ENCODE measurements around the gene EMILIN2.

EMILIN2 gene

GRCh38 chr18:2952605-2953004 lies 105.8 kb downstream of the EMILIN2 start:
- DNase-seq (ENCODE audit: low read depth in 2 of 2, low spot score in 1 of 2) = no peak

- no peak for DNase-seq (ENCODE audit: low read depth in 2 of 2, low spot score in 1 of 2)
These were observed 107.3 kb downstream of the EMILIN2 start for GRCh38 chr18:2953935-2954653.

- no peak for DNase-seq (ENCODE audit: low read depth in 2 of 2, low spot score in 1 of 2)
These were observed 108.3 kb downstream of the EMILIN2 start for GRCh38 chr18:2954869-2955645.

GRCh38 chr18:2956056-2956455 lies 109.2 kb downstream of the EMILIN2 start:
- no peak for DNase-seq (ENCODE audit: low read depth in 2 of 2, low spot score in 1 of 2)

- no peak for DNase-seq (ENCODE audit: low read depth in 2 of 2, low spot score in 1 of 2)
These were observed 112.1 kb downstream of the EMILIN2 start for GRCh38 chr18:2958819-2959298.

GRCh38 chr18:2959341-2959740 lies 112.5 kb downstream of the EMILIN2 start:
- no peak for DNase-seq (ENCODE audit: low read depth in 2 of 2, low spot score in 1 of 2)

GRCh38 chr18:2960983-2961696 lies 114.3 kb downstream of the EMILIN2 start:
- DNase-seq (ENCODE audit: low read depth in 2 of 2, low spot score in 1 of 2) = no peak

- no peak for DNase-seq (ENCODE audit: low read depth in 2 of 2, low spot score in 1 of 2)
These were observed 115.0 kb downstream of the EMILIN2 start for GRCh38 chr18:2961821-2962220.

- no peak for DNase-seq (ENCODE audit: low read depth in 2 of 2, low spot score in 1 of 2)
These were observed 116.2 kb downstream of the EMILIN2 start for GRCh38 chr18:2963048-2963447.

GRCh38 chr18:2964361-2965010 lies 117.7 kb downstream of the EMILIN2 start:
- no peak for DNase-seq (ENCODE audit: low read depth in 2 of 2, low spot score in 1 of 2)
